ENCODE data around the gene SEC24C.

Gene SEC24C

DNA sequence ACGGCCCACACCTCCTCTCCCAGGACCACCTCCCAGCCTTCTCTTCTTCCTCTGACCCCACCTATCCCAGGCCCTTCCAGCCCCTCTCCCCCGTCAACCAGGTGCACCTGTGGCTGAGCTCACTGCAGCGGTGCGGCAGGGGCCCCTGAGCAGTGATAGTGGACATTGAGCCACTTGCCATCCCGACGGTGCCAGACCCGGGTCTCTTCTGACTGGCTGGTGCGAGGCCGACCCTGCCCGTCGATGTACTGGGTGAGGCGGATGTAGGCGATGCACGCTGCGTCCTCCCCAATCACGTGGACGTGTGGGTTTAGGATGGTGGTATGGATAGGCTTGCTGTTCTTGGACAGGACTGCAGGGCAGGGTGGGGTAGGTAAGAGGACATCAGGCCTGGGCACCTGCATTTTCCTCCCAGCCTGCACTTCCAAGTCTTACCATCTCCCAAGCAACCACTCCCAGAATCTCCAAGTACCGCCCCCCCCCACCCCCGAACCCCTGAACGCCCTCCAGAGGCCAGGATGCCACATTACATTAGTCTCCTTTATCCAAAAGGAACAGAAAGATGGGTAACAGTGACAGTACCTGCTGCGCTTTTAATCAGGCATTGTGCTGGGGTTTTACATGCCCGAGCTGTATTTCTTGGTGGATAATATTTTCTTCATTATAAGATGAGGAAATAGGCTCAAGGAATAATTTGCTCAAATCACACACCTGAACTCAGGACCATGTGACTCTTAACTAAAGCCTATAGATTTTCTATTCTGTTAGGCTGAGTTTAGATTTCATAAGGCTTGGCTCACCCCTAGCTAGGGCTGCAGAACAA, 70.9 kb downstream of the SEC24C start:
- no peak for DNase-seq

DNA sequence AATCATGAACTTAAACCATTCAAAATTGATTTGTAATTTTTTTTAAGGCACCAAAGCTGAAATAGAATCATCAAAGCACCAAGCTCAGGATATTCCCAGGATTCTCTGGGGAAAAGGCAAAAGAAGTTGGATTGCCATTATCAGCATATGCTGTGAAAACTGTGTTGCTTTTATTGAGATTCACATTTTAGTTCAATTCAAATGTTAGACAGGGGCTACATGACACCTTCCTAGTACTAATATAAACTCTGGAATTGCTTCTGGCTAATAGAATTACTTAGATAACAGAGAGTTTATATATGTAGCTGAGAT, 71.5 kb downstream of the SEC24C start:
- DNase-seq: no peak

DNA sequence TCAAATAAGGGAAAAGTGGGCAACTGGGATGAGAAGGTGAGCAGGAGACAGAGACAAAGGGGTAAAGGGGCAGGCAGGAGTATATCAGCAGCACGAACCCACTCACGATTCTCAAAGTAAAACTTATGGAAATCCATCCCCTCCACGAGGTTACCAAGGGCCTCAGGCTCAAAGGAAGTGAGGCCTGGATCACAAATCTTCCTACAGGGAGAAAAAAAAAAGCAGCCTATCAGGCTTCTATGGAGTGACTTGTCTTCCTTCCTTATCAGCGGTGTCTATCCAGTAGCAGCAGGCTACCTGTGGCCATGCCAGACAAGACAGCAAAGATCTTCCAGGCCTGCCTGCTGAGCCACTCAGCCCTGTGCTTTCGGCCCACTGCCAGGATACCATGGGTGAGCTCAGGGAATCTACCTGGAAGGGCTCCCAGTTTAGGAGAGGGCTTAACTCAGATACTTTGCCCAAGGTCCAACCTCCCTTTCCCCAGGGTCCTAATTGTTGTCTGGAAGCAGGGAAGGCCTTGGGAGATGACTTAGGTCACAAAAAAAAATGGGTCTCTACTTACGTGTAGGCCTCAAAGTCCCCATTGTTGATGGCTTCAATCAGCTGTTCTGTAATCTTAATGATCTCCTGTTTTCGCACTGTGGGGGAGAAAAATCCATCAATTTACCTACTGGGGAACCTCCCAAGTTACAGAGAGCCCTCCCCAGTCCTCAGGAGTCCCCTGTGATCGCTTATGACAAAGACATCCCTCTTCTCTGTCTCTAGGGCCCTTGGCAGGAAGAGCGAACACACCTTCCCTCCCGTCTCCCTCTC, 73.0 kb downstream of the SEC24C start:
- DNase-seq: no peak

DNA sequence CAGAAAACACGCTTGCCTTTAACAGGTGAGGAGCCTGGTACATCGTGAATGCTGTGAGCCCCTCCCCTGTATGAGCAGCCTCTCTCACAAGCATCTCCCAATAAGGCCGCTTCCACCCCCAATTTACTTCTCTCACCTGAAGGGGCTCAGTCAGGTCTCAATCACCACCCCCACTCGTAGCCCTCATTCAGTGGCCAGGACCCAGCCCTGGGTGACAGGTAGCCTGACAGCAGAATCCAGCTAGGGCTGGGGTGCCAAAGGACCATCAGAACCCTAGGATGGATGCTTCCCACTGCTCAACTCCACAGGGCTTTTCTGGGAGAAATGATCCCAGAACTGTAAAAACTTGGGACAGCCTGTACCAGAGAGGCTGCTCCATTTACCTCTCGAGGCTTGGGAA, 73.7 kb downstream of the SEC24C start:
- no peak for DNase-seq

DNA sequence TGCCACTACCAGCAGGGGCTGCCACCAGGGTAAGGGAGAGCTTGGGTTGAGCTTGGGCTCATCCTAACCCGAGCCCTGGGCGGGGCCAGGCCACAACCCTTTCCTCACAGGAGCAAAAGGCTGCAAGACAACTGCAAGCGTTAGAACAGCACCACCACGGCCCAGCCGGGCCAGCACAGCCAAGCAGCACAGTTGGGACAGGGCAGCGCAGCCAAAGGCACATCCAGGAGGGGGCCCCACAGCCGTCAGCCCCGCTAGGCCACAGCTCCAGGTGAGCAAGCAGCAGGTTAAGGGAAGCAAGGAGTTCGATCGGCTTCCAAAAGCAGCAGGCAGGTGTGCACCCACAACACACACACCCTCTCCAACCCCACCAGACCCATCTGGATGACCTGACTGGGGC, 74.2 kb downstream of the SEC24C start:
- no peak for DNase-seq

DNA sequence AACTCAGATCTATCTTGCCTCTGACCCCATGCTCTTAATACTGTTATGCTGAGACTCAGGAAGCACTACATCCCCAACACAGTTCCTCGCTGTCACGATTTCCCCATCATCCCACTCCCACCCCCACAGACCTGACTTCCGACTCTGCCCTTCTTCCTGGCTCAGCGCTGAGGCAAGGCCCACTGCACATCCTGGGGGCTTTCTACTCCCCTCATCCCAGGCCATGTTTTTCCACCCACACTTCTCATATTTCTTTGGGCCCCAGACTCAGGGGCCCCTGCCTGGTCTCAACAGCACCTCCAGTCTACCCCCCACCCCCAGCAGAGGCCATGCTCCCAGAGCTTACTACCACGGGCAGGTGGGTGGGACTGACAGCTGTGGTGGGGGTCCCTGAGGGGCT, 74.9 kb downstream of the SEC24C start:
- DNase-seq: no peak

DNA sequence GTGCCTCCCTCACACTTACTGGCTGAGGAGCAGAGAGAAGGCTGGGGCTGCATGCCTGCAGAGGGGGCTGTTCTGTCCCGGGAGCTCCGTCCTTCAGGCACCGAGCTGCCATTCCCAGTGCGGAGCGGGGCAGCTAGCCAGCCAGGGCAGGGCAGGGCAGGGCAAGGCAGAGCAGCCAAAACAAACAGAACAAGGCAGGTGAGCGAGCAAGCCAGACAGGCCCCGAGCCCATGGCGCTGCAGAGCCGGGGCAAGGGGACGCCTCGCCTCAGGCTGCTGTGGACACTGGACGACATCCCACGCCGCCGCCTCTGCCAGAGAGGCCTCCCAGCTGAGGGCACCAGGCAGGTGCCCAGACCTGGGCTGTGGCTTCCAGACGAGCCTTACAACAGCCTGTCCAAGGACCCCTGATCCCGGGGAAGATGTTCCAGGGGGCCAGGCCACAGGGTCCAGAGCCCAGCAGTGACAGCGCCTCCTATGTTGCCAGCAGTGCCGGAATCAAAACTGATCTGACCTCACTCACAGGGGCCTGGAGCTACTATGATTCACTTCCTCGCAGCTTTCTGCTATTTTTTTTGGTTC, 75.4 kb downstream of the SEC24C start:
- no peak for DNase-seq

Measured in left hindlimb (tissue), 1 donor.